Skeletal muscle tissue (tissue), 5 donors: ENCODE data around the gene ZNF484. TPM values are rescaled to one million over a fixed set of nuclear protein-coding genes. Genes with fewer than 3 reads are reported as not detected.

Experiments
- H3K27ac ChIP-seq: one replicate; pipeline ENCODE4 v1.7.0; 2013; ENCODE audit warnings: mild to moderate bottlenecking, low read depth, low read length, inconsistent platforms
- H3K27me3 ChIP-seq, 3 donors: one replicate each; pipeline ENCODE4 v1.7.0; 2013; ENCODE audit warnings: low read length in 3 of 3; ENCODE audit not compliant: control insufficient read depth in 3 of 3, insufficient read depth in 3 of 3
- H3K36me3 ChIP-seq, 3 donors: one replicate each; pipeline ENCODE4 v1.7.0; 2013; ENCODE audit warnings: low read length in 3 of 3; ENCODE audit not compliant: control insufficient read depth in 3 of 3, insufficient read depth in 3 of 3
- H3K4me1 ChIP-seq, 3 donors: one replicate each; pipeline ENCODE4 v1.7.0; 2013; ENCODE audit warnings: low read length in 3 of 3, mild to moderate bottlenecking in 3 of 3; ENCODE audit not compliant: control insufficient read depth in 3 of 3, insufficient read depth in 3 of 3
- H3K4me3 ChIP-seq, 3 donors: one replicate each; pipeline ENCODE4 v1.7.0; 2013; ENCODE audit warnings: low read length in 3 of 3
- H3K9ac ChIP-seq, 3 donors: one replicate each; pipeline ENCODE4 v1.7.0; 2013; ENCODE audit warnings: low read length in 3 of 3, mild to moderate bottlenecking in 3 of 3, moderate library complexity in 2 of 3, low read depth in 1 of 3
- H3K9me3 ChIP-seq, 3 donors: one replicate each; pipeline ENCODE4 v1.7.0; 2013; ENCODE audit warnings: low read length in 3 of 3; ENCODE audit not compliant: control insufficient read depth in 3 of 3
- small RNA-seq: library from RNA; depleted of rRNA; stranded (forward); fragments of <200 nt; gene quantifications from one replicate; pipeline ENCODE3, GENCODE V24; 2014
- total RNA-seq: library from RNA; depleted of rRNA; stranded (reverse); fragments of >200 nt; gene quantifications from one replicate; pipeline ENCODE4 v1.2.3, GENCODE V29; 2014
- donor health status: Osteomylitis.

Gene ZNF484
- total RNA-seq, 1 donor from 2014 or later, result 13.6 TPM

GRCh38 chr9:92795598-92796336 is 82.1 kb downstream of the ZNF484 start:
- H3K36me3 ChIP-seq, result no peaks in the 10 kb centered on the region
- peaks cover 0 to 3% (median 0%) of the 10 kb centered on the region in 3 donors for H3K4me1 ChIP-seq
- H3K9me3 ChIP-seq, result no peaks in the 10 kb centered on the region
- no peak overlapping the region for H3K27ac ChIP-seq
- no peak overlapping the region for H3K9ac ChIP-seq
- H3K27me3 ChIP-seq, result peaks cover 17 to 33% (median 25%) of the 10 kb centered on the region in 3 donors
- no peak overlapping the region for H3K4me3 ChIP-seq

Small RNA genes lying within 50 kb of the gene (small RNA-seq; reads per million reads assigned to genes)
- not detected for gene RNU6-714P

Other genes with a start within 250 kb of the ZNF484 start
- gene IPPK, start 207.9 kb downstream of the ZNF484 start, total RNA-seq, result 6.3 TPM
- gene BICD2, start 113.2 kb downstream of the ZNF484 start, total RNA-seq, result 29.2 TPM
- gene FGD3, start 69.5 kb upstream of the ZNF484 start, total RNA-seq, result 4.2 TPM
- 2.6 TPM for gene SUSD3, start 180.7 kb upstream of the ZNF484 start, total RNA-seq
- 24.5 TPM for gene CARD19, start 218.2 kb upstream of the ZNF484 start, total RNA-seq